ENCODE measurements around the gene LMF1.

GRCh38 chr16:991345-991744, 20.6 kb upstream of the LMF1 start:
- TF ChIP-seq CTCF (IDR thresholded peaks at IDR 0.05) (no peak), POLR2A (IDR thresholded peaks at IDR 0.05) (no peak)
